HL-60/S4 treated with phorbol 12-myristate 13-acetate at 8.2 ng/mL for 4 days and 3 days (cell line): ENCODE results near the gene MYL7.

ENCODE experiments used
- in situ Hi-C: fragments of 300-500 bp; cut with MboI; formaldehyde crosslinking; loops from 2 replicates; pipeline ENCODE4 v1.15.0; 2022; ENCODE audit warnings: low sequenced_read_pairs

The MYL7 gene

DNA sequence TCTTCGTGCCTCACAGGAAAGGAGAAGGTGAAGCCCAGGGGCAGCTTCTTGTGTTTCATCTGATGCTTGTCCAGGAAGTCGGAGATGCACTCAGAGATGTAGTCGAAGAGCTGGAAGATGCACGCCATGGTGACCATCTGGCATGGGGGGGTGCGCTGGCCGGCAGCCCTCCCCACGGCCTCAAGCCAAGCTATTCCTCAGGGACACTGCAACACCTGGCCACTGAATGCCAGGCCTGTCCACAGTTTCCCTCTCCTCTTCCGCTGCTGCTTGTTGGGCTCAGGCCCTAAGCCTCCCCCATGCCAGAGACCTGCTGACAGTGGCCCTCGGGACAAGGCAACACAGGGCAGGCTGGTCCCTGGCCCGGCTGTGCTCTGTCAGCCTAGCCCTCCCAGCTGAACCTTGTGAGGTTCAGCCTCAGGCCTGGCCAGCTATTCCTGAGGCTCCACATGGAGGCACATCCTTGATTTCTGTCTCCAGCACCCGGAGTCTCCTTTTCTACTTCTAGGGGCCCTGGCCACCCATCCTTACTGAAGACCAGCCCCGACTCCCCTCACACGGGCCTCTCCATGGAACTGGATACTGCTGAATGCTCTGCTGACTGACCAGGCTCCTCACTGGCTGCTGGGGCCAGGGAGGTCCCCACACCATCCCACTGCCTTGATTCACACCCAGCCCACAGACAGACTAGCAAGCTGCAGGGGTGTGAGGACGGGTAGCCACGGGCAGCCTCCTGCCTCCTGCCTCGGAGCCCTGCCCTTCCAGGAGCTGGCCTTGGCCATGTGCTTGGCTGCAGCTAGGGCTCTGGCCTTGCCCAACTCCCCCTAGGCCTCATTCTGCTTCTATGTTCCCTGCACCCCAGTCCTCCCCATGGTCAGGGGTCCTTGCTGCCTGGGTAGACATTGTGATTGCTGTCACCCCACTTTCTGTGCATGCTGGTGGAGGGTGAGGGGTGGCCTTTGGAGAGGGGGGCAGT, 10.1 kb upstream of the MYL7 start:
- in situ Hi-C loops = no loop called here

DNA sequence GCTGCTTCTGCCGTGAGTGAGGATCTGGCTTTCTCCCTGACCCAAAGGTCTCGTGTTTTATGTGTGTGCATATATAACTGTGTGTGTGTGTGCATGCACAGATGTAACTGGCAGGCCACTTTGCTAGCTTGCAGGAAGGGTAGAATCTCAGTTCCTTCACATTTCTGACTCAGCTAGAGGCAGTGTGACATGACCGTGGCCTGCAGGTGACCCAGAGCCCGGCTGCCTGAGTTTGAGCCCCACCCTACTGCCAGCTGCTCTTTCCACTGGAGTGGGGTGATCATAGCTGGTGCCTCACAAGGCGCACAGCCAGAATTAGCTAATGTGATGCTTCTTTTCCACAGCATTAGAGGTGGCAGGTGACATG, 9.3 kb upstream of the MYL7 start:
- in situ Hi-C loops = no loop called here

DNA sequence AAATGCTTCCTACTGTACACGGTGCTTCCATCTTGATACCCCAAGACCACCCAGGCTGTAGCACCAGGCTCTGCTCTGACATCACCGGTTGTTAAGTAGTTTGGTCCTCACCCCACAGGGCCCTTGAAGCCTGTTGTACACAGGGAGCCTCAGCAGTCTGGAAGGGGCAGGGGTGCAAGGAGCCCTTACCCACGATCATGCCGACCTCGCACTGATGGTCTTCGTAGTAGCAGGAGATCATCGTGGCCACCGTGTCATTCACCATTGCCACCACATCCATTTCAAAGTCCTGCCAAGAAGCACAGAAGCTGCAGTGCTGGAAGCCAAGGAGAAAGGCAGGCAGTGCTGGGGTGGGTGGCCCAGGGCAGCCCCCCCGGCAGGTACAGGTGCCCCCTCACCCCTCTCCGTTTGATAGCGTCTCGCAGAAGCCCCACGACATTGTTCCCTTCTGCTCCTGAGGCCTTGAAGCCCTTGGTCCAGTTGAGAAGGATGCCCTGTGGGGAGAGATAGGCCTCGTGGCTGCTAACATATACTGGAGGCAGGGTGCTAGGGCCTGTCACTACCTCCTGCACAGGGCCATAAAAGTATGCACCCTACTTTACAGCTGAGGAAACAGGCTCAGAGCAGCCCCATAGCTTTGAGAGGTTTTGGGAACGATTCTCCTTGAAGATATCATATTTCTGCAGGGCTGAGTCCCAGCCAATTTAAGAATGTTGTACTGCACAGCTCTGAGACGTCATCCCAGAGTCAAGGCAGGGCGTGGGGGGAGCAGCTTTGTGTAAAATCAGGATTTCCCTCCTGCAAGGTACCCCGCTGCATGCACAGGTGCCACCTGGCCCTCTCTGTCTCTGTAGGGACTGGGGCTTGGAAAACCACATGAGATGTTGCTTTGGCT, 8.7 kb upstream of the MYL7 start:
- in situ Hi-C loops = no loop called here

DNA sequence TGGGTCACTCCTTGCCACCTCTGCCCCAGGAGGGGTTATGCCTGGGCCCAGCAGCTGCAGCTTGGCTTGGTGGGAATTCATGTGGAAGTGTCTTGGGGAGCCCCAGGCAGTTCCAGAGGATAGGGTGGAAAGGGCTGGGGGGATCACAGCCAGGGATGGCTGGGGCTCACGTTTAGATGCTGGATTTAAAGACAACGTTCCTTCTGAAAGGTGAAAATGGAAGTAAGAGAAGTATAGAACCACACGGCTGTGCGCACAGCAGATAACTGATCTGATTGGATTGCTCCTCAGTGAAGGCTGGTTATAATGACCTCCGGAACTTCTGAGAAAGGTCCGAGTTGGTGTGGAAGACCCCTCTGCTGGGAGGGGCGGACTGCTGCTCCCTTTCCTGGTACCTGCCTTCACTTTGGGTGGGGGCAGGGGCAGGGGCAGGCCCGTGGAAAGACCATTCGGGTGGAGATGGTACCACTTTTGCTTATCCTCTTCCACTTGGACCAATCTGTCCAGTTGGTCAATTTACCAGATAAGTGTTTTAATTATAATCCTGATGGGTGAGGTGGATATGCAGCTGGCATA, 7.9 kb upstream of the MYL7 start:
- in situ Hi-C loops = no loop called here

DNA sequence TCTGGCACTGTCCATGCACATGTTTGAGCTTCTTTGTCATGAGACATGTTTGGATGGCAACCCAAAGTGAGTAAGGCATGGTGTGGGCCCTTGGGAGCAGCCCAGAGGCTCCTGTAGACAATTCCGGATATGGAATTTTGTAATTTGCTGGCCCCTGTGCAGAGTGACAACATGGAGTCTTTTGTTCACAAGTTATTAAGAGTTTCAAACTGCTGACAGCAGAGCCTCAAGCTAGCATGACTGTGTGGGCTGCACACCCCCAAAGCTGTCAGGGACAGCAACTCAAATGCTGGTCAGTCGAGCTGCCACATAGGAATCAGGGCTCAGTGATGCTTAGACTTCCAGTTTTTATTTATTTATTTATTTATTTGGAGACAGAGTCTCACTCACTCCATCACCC, 7.0 kb upstream of the MYL7 start:
- in situ Hi-C loops = no loop called here

DNA sequence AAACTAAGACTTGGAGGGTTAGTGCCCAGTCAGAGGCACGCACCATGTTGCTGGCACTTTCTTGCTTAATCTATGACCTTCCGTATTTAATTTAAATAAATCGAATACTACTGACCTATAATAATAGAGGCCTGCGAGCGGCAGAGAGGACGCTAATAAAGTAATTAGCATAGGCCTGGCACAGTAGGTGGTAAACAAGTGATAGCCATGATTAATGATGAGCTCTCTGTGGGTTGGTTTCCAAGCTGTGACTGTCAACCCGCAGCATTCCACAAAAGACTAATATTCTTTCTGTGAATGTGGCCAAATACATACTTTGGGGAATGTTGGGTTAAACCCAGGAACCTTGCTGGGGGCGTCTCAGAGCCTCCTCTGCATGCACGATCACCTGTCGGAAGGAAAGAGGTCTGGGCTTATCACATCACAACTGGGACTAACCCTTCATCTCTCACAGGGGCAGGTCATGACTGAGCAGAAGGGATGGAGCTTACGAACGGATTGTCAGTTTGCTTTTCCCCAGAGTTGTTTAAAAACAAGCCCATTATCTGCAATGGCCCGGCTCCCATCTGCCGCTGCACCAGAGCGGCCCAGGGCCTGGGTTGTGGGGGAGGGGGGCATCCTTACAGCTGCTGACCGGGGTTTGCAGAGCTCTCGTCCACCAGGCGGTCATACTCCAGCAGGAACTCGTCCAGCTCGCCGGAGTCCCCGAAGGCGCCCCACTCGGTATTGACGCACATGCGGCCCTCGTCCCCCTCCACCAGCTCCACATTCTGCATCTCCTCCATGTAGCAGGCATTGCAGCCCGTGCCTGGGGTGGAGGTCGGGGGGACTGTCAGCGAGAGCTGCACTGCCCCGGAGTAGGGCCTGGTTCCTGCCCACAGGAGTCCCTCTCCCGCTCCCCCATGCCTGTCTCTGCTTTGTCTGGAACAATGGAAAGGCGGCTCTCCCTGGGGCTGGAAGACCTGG, 6.2 kb upstream of the MYL7 start:
- in situ Hi-C loops = no loop called here

DNA sequence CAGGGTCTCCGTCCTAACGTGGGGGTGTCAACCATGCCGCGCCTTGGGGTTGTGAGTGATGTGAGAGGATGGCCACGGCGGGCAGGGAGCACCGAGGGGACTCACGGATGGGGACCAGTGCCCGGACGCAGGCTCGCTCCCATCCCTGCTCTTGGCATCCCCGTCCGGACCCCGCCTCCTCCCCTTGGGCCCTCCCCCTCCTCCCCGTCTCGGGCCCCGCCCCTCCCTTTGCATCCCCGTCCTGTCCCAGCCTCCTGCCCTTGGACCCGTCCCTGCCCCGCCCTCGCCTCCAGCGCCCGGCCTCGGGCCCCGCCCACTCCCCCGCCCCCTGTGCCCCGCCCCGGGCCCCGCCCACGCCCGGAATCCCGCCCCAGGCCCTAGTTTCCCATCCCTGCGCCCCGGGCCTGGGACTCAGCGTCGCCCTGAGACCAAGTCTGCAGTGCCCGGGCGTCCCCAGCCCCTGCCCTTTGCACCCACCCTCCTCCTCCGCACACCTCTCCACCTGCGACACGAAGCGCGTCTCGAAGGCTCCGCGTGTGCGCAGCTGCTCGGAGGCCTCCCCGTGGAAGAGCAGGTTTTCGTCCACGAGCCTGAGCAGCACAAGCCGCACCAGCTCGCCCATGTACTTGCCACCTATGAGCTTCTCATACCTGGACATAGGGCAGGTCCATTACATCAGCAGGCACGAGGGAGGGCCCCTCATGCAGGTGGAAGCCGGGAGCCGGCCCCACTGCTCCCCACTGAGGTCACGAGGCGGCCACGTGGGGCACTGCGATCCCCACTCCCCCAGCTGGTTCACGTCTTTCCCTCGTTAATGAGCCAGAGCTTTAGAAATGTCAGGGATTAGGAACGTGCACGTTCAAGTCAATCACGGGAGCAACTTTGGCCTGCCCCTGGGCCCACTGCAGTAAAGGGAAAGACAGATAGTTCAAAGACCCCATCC, 5.1 kb upstream of the MYL7 start:
- in situ Hi-C loops = no loop called here

DNA sequence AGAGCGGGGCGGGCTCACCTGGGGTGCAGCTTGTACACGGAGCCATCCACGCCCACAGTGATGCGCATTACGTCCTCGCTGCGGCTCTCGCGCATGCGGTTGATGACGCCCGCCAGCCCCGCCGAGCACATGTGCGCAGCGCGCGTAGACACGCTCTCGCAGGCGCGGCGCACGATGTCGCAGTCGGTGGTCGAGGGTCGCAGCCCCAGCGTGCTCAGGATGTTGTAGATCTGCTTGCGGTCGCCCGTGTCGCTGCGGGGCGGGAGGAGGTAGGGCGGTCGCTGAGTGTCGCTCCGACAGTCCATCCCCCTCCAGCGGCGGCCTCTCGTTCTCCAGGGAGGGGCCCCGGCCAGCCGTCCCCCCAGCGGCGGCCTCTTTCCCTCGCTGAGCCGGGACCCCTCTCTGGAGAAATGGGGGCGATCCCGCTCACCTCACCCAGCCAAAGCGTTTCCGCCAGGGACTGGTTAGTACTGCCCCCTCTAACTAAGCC, 4.4 kb upstream of the MYL7 start:
- in situ Hi-C loops = no loop called here

DNA sequence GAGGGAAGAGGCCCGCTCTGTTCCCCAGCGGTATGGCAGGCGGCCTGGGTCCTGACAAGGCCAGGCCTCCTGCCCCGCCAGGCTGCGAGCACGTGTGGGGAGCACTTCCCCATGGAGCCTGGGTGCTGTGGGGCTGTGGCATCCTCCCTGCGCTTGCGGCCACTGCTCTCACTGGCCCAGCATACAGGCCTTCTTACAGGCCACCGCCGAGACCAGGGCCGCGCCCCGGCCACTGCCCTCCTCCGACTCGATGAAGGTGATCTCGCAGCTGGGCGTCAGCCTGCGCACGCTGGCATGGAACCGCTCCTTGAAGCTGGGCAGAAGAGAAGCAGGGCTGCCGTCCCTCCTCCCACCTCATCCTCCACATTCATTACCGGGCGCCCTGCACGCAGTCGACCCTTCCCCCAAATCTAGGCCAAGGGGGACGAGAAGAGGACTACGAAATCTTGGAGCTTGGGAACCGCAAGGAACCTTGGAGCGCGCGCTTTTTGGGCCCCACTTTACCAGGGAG, 3.9 kb upstream of the MYL7 start:
- in situ Hi-C loops = no loop called here

DNA sequence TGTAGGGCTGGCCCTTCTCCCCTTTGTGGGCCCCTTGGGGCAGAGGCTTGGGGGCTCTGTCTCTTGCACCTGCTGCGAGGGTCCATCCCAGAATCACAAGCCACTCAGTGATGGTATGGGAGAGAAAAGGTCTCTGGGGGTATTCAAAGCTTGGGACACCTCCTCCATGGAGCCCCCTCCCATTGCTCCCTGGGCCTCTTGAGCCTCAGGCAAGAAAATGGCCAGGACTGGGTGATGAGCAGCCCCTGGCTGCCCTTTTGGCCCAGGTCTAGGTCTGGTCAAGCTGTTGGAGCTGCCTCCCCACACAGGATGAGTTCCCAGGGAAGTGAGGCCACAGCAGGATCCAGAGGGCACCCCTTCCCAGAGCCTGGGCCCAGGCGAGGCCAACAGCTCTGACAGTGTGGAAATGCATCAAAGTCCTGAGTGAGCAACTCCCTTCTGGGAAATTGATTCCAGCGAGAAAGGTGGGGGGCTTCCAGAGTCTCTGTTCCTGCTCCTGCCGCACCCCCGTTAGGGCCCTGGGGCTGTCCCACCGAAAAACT, 3.4 kb upstream of the MYL7 start:
- in situ Hi-C loops = no loop called here

DNA sequence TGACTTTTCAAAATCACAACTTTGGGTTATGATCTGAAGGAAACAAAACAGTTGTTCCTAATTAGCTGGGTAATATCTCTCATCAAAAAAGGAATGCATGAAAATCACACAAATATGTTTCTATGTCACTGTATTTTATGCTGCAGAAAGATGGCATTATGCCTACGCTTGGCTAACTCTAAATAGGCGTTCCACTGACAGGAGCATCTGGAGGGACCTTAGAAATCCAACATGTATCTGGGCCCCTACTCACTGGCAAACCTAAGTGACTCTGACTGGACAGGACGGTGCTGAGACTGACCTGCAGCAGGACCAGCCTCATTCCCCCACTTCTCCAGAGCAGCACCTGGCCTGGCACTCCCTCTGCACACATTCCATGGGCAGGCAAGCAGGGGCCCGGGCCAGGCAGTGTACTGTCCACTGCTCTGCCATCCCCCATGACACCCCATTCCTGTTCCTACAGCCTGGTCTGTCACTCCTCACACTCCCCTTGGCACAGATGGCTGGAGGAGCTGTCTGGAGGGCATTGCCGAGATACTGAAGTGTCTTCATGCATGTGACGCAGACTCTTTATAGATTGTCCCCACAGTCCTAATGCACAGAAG, 2.6 kb upstream of the MYL7 start:
- in situ Hi-C loops = no loop called here

DNA sequence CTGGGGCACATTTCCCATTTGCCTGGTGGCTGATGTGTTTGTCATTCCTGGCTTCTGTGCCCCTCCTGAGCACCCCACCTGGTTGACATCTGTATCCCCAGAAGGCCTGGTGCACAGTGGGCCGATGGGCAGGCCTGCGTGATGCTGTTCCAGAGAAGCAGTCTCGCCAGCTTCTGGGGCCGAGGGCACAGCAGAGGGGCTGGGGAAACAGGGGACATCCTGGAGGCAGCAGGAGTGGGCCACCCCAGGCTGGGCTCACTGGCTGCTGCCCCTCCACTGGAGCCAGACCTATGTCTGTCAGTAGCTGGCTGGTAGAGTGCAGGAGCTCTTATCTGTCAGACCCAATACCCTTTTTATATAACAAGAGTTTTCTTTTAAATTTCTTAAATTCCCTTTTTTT, 896 bp upstream of the MYL7 start:
- in situ Hi-C loops = no loop called here

DNA sequence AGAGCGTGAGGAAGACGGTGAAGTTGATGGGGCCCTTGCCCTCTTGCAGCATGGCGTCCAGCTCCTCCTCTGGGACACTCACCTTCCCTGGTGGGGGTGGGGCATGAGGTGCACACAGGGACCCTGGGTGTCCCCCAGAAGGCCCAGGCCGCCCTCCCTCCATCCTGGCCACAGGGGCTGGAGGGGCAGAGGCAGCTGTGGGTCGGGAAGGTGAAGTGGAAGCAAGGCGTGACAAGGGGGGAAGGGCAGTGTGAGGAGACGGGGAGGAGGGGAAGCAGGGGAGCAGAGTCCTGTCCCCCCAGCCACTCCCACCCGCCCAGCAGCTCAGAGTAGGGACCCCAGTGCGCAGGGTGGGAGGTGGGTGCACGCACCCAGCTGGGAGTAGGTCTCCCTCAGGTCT, 791 bp downstream of the MYL7 start:
- in situ Hi-C loops = no loop called here

DNA sequence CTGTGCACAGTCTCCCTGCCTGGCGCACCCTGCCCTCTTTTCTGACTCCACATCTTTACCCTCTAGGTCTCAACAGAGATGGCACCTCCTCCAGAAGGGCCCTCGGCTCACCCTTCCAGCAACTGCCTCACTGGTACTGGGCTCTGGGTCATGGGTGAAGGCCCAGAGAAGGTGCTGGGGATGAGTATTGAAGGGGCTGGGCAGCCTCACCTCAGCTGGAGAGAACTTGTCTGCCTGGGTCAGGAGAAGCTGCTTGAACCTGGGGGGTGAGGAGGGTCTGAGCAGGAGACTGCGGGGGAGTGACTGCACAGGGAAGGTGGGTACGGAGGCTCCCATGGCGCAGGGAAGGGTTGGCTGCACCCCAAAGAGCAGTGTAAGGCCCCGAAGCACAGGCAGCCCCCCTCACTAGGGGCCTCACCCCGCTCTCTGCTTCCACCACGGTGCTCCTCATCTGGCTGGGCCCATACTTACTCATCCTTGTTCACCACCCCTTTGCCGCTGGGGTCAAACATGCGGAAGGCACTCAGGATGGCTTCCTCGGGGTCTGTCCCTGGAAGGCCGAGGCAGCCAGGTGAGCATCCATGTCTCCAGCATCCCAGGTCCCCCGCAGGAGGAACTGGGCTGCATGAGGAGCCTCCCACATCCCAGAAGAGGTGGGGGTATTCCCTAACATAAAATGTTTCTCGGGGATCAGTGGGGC, 1.7 kb downstream of the MYL7 start:
- in situ Hi-C loops = no loop called here

DNA sequence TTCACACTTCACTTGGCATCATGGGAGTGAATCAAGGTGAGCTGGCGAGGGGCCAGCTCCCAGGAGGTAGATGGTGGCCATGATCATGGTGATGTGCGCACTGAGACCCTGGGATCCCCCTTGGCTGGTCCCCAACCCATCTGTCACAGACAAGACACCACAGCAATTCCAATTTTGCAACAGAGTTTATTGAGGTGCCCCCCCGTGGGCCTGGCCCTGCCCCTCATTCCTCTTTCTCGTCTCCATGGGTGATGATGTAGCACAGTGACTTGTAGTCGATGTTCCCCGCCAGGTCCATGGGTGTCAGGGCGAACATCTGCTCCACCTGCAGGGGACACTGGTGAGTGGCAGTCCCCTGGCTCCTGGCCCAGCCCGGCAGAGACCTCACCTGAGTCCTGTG, 2.4 kb downstream of the MYL7 start:
- in situ Hi-C loops = no loop called here

DNA sequence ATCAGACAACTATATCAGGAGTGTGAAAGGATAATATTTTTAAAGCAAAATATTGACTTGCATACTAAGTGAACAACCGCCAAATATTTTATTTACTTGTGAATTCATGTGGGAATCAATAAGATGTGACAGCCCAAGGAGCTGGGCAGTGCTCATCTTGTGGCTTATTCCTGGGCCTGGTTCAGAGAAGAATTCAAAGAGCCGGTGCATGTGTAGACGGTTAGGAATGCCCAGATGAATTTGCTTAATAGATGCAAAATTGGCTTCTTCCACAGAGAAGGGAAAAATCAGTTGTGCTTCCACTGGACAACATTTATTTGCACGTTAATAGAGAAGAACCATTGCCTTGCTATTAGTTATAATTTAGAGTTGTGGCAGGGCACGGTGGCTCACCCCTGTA, 4.4 kb downstream of the MYL7 start:
- in situ Hi-C loops = no loop called here

DNA sequence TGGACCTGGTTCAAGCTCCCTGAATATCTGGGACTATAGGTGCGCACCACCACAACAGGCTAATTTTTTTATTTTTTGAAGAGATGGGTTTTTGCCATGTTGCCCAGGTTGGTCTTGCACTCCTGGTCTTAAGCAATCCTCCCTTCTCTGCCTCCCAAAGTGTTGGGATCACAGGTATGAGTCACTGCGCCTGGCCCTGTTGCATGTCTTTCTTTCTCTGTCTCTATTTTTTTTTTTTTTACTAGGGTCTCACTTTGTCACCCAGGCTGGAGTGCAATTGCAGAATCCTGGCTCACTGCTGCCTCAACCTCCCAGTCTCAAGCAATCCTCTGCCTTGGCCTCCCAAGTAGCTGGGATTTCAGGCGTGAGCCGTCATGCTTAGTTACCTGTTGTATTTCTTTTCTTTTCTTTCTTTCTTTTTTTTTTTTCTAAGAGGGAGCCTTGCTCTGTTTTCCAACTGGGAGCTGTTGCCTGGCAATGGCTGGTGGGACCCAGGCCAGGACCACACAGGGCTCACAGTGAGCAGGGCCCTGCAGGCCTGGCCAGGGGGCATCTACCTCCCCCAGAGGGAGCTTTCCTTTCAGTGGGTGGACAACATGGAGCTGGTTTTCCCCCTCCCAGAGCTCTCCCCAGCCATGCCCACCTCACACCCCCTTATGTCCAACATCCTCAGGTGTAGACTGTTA, 6.0 kb downstream of the MYL7 start:
- in situ Hi-C loops = no loop called here
